Trophoblast cell (in vitro differentiated cells and primary cell): ENCODE data around the gene GFI1.

ENCODE experiments used
- DNase-seq, 2 donors: peaks; one replicate each; pipeline ENCODE4 v3.0.0-alpha.2; 2016
- H2AFZ ChIP-seq: 2 replicates; pipeline ENCODE4 v1.6.1; 2013; ENCODE audit warnings: low read length, moderate library complexity, mild to moderate bottlenecking; ENCODE audit not compliant: insufficient read depth, poor library complexity
- H2AK5ac ChIP-seq: 2 replicates; pipeline ENCODE4 v1.6.1; 2013; ENCODE audit warnings: mild to moderate bottlenecking, low read length
- H2BK120ac ChIP-seq: 2 replicates; pipeline ENCODE4 v1.6.1; 2013; ENCODE audit warnings: low read length, mild to moderate bottlenecking, moderate library complexity; ENCODE audit not compliant: insufficient read depth, poor library complexity
- H2BK12ac ChIP-seq: 2 replicates; pipeline ENCODE4 v1.6.1; 2013; ENCODE audit warnings: mild to moderate bottlenecking, low read length, moderate library complexity
- H2BK5ac ChIP-seq: 2 replicates; pipeline ENCODE4 v1.6.1; 2013; ENCODE audit warnings: low read length, low read depth, moderate library complexity, mild to moderate bottlenecking; ENCODE audit not compliant: poor library complexity
- H3K14ac ChIP-seq: 2 replicates; pipeline ENCODE4 v1.6.1; 2013; ENCODE audit warnings: mild to moderate bottlenecking, low read length
- H3K18ac ChIP-seq: 2 replicates; pipeline ENCODE4 v1.6.1; 2013; ENCODE audit warnings: mild to moderate bottlenecking, low read length
- H3K23ac ChIP-seq: 2 replicates; pipeline ENCODE4 v1.6.1; 2013; ENCODE audit warnings: low read length
- H3K27ac ChIP-seq: 2 replicates; pipeline ENCODE4 v1.5.1; 2013; ENCODE audit warnings: low read depth, mild to moderate bottlenecking, inconsistent platforms, low read length, moderate library complexity
- H3K27me3 ChIP-seq: 2 replicates; pipeline ENCODE4 v1.6.1; 2013; ENCODE audit warnings: inconsistent platforms, mild to moderate bottlenecking, low read length, moderate library complexity; ENCODE audit not compliant: insufficient read depth
- H3K36me3 ChIP-seq, 2 experiments: 1 replicate in 1 of 2; 2 replicates in 1 of 2; pipeline ENCODE4 v1.6.1; 2013; ENCODE audit warnings: low read length in 2 of 2, mild to moderate bottlenecking in 2 of 2, moderate library complexity in 1 of 2; ENCODE audit not compliant: insufficient read depth in 2 of 2, control insufficient read depth in 1 of 2
- H3K4ac ChIP-seq: 2 replicates; pipeline ENCODE4 v1.6.1; 2013; ENCODE audit warnings: low read depth, mild to moderate bottlenecking, low read length, moderate library complexity
- H3K4me1 ChIP-seq, 2 experiments: 1 replicate in 1 of 2; 2 replicates in 1 of 2; pipeline ENCODE4 v1.6.1; 2013; ENCODE audit warnings: low read length in 2 of 2, mild to moderate bottlenecking in 2 of 2, moderate library complexity in 1 of 2; ENCODE audit not compliant: insufficient read depth in 2 of 2, control insufficient read depth in 1 of 2
- H3K4me2 ChIP-seq: 2 replicates; pipeline ENCODE4 v1.6.1; 2013; ENCODE audit warnings: inconsistent platforms, mild to moderate bottlenecking, low read length, moderate library complexity
- H3K4me3 ChIP-seq: 2 replicates; pipeline ENCODE4 v1.5.1; 2013; ENCODE audit warnings: mild to moderate bottlenecking, low read depth, low read length, inconsistent platforms
- H3K79me1 ChIP-seq: one replicate; pipeline ENCODE4 v1.6.1; 2013; ENCODE audit warnings: low read length
- H3K79me2 ChIP-seq: 2 replicates; pipeline ENCODE4 v1.6.1; 2013; ENCODE audit warnings: low read length, mild to moderate bottlenecking; ENCODE audit not compliant: control insufficient read depth, insufficient read depth, poor library complexity
- H3K9ac ChIP-seq: 2 replicates; pipeline ENCODE4 v1.6.1; 2013; ENCODE audit warnings: mild to moderate bottlenecking, low read length
- H3K9me3 ChIP-seq: 2 replicates; pipeline ENCODE4 v1.6.1; 2013; ENCODE audit warnings: low read depth, mild to moderate bottlenecking, control low read depth, inconsistent platforms, low read length; ENCODE audit not compliant: insufficient read depth
- H4K12ac ChIP-seq: 2 replicates; pipeline ENCODE4 v1.6.1; 2013; ENCODE audit warnings: low read depth, mild to moderate bottlenecking, low read length, moderate library complexity
- H4K8ac ChIP-seq: 2 replicates; pipeline ENCODE4 v1.6.1; 2013; ENCODE audit warnings: low read depth, mild to moderate bottlenecking, low read length, moderate library complexity
- H4K91ac ChIP-seq: one replicate; pipeline ENCODE4 v1.6.1; 2013; ENCODE audit warnings: low read depth, mild to moderate bottlenecking, low read length, moderate library complexity
- WGBS: extraction: QIAGEN DNeasy Blood & Tissue Kit; methylation state at CpG from one replicate; pipeline ENCODE4 v1.1.7; 2013; ENCODE audit warnings: missing lambda C conversion rate; ENCODE audit not compliant: insufficient read length, insufficient coverage; ENCODE audit errors: extremely low coverage; 5-methylcytosine and 5-hydroxymethylcytosine counted together

Gene GFI1

DNA sequence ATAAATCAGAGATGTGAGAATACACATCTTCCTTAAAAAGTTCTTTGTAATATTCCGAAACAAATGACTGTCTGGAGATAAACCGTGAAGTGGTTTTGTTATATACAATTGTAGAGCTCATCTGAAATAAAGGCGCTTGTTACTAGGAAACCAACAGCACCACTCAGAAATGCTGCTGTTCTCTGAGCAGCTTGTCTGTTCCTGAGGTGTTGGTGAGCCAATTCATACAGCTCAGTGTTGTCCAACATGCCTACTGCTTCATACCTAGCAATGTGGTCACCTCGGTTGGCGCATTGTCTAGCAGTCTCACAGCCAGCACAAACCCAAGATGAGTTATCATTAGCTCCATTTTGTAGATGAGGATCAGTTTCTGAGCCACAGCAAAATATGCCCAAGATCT, 44.4 kb downstream of the GFI1 start:
- no peak overlapping the region for H4K91ac ChIP-seq
- no peak overlapping the region for H3K27ac ChIP-seq
- H3K9ac ChIP-seq, result no peak overlapping the region
- no peak overlapping the region for H2BK5ac ChIP-seq
- H2BK12ac ChIP-seq, result no peak overlapping the region
- DNase-seq, result no peak
- H3K27me3 ChIP-seq, result no peaks in the 10 kb centered on the region
- peaks cover 2 to 3% of the 10 kb centered on the region in 2 experiments for H3K4me1 ChIP-seq
- no peak overlapping the region for H2BK120ac ChIP-seq
- no peak overlapping the region for H3K4me3 ChIP-seq
- no peaks in the 10 kb centered on the region for H3K36me3 ChIP-seq
- peaks cover 2% of the 10 kb centered on the region for H3K79me1 ChIP-seq
- H3K79me2 ChIP-seq, result no peaks in the 10 kb centered on the region
- H3K4ac ChIP-seq, result no peak overlapping the region
- no peak overlapping the region for H3K18ac ChIP-seq
- H3K4me2 ChIP-seq, result no peak overlapping the region
- H3K9me3 ChIP-seq, result no peaks in the 10 kb centered on the region
- H2AK5ac ChIP-seq, result no peak overlapping the region
- H3K23ac ChIP-seq, result no peak overlapping the region
- no peak overlapping the region for H3K14ac ChIP-seq
- no CpG with 5 or more reads among the region's 5 CpGs for WGBS
- no peak overlapping the region for H4K8ac ChIP-seq
- H2AFZ ChIP-seq, result no peak overlapping the region
- no peak overlapping the region for H4K12ac ChIP-seq

DNA sequence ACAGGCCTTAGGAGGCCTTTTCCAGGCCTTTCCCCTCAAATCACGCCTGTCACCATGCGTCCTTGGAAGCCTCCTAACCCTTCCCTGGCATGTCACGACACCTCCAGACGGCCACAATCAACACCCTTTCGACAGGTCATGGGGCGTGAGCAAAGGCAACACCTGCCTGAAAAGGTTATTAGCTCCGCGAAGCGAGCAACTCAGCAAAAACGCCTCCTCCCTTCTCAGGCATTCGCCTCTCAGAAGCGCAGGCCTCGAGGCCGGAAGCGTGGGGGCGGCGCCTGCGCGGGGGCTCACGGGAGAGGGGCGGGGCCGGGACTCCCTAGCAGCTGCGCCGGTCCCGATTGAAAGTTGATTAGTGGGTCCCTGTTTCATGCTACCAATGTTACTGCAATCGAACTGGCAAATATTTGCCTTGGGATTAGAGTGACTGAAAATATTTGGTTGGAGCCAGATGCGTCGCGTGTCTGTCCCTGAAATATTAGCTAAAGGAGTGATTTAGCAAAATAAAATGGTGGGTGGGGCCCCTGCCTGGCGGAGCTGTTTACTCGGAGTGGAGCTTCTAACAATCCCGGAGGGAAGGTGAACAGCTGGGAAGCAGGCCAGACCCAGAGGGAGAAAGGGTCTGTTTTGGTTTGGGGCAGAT, 44.9 kb downstream of the GFI1 start:
- no peak overlapping the region for H3K14ac ChIP-seq
- H2AFZ ChIP-seq, result peak overlapping the region; percentile 73
- H3K36me3 ChIP-seq, result no peaks in the 10 kb centered on the region
- H3K27me3 ChIP-seq, result no peaks in the 10 kb centered on the region
- H3K4me3 ChIP-seq, result no peak overlapping the region
- H3K9ac ChIP-seq, result no peak overlapping the region
- H3K4me2 ChIP-seq, result no peak overlapping the region
- H3K79me2 ChIP-seq, result no peaks in the 10 kb centered on the region
- no peak overlapping the region for H2BK5ac ChIP-seq
- peak overlapping the region; percentile 66 for H4K8ac ChIP-seq
- DNase-seq, result no peak
- no peak overlapping the region for H3K4ac ChIP-seq
- no peak overlapping the region for H4K91ac ChIP-seq
- H3K9me3 ChIP-seq, result no peaks in the 10 kb centered on the region
- H4K12ac ChIP-seq, result no peak overlapping the region
- peak overlapping the region; percentile 59 for H2BK12ac ChIP-seq
- H3K4me1 ChIP-seq, result no peaks in the 10 kb centered on the region
- peak overlapping the region; percentile 16 for H2BK120ac ChIP-seq
- no CpG with 5 or more reads among the region's 32 CpGs for WGBS
- H3K18ac ChIP-seq, result no peak overlapping the region
- no peak overlapping the region for H3K27ac ChIP-seq
- H3K79me1 ChIP-seq, result peaks cover 2% of the 10 kb centered on the region
- H3K23ac ChIP-seq, result no peak overlapping the region
- H2AK5ac ChIP-seq, result no peak overlapping the region

DNA sequence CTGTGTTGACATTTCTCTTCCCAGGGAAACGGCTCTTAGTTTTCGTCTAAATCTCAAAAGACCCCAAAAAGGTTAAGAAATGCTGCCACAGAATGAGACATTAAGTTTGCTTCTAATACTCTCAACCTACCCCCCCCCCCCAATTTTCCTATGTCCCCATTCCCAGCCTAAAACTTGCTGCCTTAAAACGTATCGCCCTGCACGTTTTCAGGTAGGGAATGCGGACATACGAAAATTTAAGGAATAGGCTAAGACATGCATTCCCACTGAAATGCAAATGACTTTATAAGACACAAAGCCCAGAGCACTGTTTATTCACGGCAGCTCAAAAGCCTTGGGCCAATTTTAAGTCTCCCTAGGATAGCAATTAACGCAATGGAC, 45.4 kb downstream of the GFI1 start:
- Histone ChIP-seq H2BK12ac (no peak overlapping the region), H3K23ac (no peak overlapping the region), H2AK5ac (no peak overlapping the region), H3K4ac (no peak overlapping the region), H2AFZ (peak overlapping the region; percentile 73), H4K12ac (no peak overlapping the region), H4K8ac (peak overlapping the region; percentile 66), H3K9me3 (no peaks in the 10 kb centered on the region), H3K79me2 (no peaks in the 10 kb centered on the region), H3K4me2 (no peak overlapping the region), H3K9ac (no peak overlapping the region), H3K79me1 (peaks cover 2% of the 10 kb centered on the region), H3K36me3 (no peaks in the 10 kb centered on the region), H2BK120ac (no peak overlapping the region), H3K4me3 (no peak overlapping the region), H3K4me1 (no peaks in the 10 kb centered on the region), H3K27ac (no peak overlapping the region), H3K18ac (no peak overlapping the region), H3K14ac (no peak overlapping the region), H4K91ac (no peak overlapping the region), H2BK5ac (no peak overlapping the region), H3K27me3 (no peaks in the 10 kb centered on the region)
- no CpG with 5 or more reads among the region's 9 CpGs for WGBS
- DNase-seq, result no peak

DNA sequence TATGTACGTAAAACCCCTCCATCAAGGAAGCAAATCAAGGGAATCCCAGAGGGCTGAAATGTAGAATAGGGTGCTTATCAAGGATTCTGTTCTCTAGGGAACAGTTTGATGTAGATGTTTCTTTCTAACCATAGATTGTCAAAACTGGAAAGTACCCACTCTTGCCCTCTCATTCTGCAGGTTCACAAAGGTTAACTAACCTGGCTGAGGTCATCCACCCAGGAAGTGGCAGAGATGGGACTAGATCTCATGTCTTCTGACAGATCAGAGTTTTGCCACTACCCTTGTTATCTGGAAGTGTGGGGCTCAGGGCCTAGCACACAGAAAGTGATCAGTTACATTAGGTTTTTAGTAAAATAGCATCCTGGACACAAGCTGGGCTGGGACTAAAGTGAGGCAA, 47.4 kb downstream of the GFI1 start:
- WGBS, result no CpG with 5 or more reads among the region's 1 CpG
- no peak overlapping the region for H3K4me3 ChIP-seq
- H3K14ac ChIP-seq, result no peak overlapping the region

More for the DNA sequence above, 47.4 kb downstream of the GFI1 start:
- H4K91ac ChIP-seq, result no peak overlapping the region
- peaks cover 2% of the 10 kb centered on the region for H3K79me1 ChIP-seq
- H3K23ac ChIP-seq, result no peak overlapping the region
- H3K9me3 ChIP-seq, result peaks cover 3% of the 10 kb centered on the region
- H3K4ac ChIP-seq, result no peak overlapping the region
- no peak overlapping the region for H4K12ac ChIP-seq
- no peak for DNase-seq
- H2BK120ac ChIP-seq, result no peak overlapping the region
- H2BK5ac ChIP-seq, result no peak overlapping the region
- H3K36me3 ChIP-seq, result no peaks in the 10 kb centered on the region
- no peaks in the 10 kb centered on the region for H3K4me1 ChIP-seq
- H3K27me3 ChIP-seq, result no peaks in the 10 kb centered on the region
- H3K79me2 ChIP-seq, result no peaks in the 10 kb centered on the region
- H2BK12ac ChIP-seq, result no peak overlapping the region
- H2AK5ac ChIP-seq, result no peak overlapping the region
- H4K8ac ChIP-seq, result no peak overlapping the region
- no peak overlapping the region for H3K4me2 ChIP-seq
- H3K27ac ChIP-seq, result no peak overlapping the region
- no peak overlapping the region for H3K18ac ChIP-seq
- no peak overlapping the region for H3K9ac ChIP-seq
- no peak overlapping the region for H2AFZ ChIP-seq
